Sigmoid colon (tissue), 7 donors: ENCODE results near the gene SPON1. TPM values are rescaled to one million over a fixed set of nuclear protein-coding genes. Genes with fewer than 3 reads are reported as not detected.
"Not testable (repeated sequence)": the region's sequence is repeated elsewhere in the genome, so short reads cannot be mapped to it uniquely, and the experiment has no call there.

Experiments used
- DNase-seq: peaks from one replicate; pipeline ENCODE4 v3.0.0-alpha.2; 2019
- H3K27ac ChIP-seq, 4 donors: fragments of 200-600 bp; sonication (generic); one replicate each; pipeline ENCODE4 v1.5.1; 2016 to 2019; ENCODE audit warnings: mild to moderate bottlenecking in 1 of 4
- H3K27me3 ChIP-seq, 3 donors: fragments of 200-600 bp; sonication (generic); one replicate each; pipeline ENCODE4 v1.5.1; 2019; ENCODE audit warnings: mild to moderate bottlenecking in 1 of 3
- H3K36me3 ChIP-seq, 4 donors: fragments of 200-600 bp; sonication (generic); one replicate each; pipeline ENCODE4 v1.5.1; 2016 to 2019
- H3K4me1 ChIP-seq, 4 donors: fragments of 200-600 bp; sonication (generic); one replicate each; pipeline ENCODE4 v1.5.1; 2017 to 2019
- H3K4me3 ChIP-seq, 4 donors: fragments of 200-600 bp; sonication (generic); one replicate each; pipeline ENCODE4 v1.5.1; 2017 to 2019; ENCODE audit warnings: mild to moderate bottlenecking in 2 of 4, moderate library complexity in 1 of 4
- H3K9me3 ChIP-seq, 4 donors: fragments of 200-600 bp in 3 of 4; sonication (generic) in 3 of 4; one replicate each; pipeline versions ENCODE4 v1.5.1 to v1.6.1; 2013 to 2019
- CTCF ChIP-seq, 4 experiments: fragments of 450-650 bp in 3 of 4; fragments of 200-600 bp in 1 of 4; IDR thresholded peaks; one replicate each; pipeline ENCODE4 v1.5.1; 2016 to 2019; ENCODE audit warnings: antibody characterized with exemption in 4 of 4, mild to moderate bottlenecking in 3 of 4, moderate library complexity in 2 of 4
- EP300 ChIP-seq, 4 donors: sonication (generic); formaldehyde crosslinking; IDR thresholded peaks; one replicate each; pipeline ENCODE4 v1.6.1; 2017; ENCODE audit warnings: antibody characterized with exemption in 4 of 4
- POLR2A ChIP-seq, 2 donors: fragments of 450-650 bp; IDR thresholded peaks; one replicate each; pipeline ENCODE4 v1.6.1; 2016; ENCODE audit warnings: antibody characterized with exemption in 2 of 2, mild to moderate bottlenecking in 2 of 2, moderate library complexity in 2 of 2
- POLR2AphosphoS5 ChIP-seq, 4 donors: sonication (generic); formaldehyde crosslinking; IDR thresholded peaks; one replicate each; pipeline ENCODE4 v1.6.1; 2017; ENCODE audit warnings: antibody characterized with exemption in 4 of 4
- WGBS, 2 donors: extraction: QIAGEN DNeasy Blood & Tissue Kit; methylation state at CpG; one replicate each; pipeline ENCODE4 v1.1.7; 2013; 5-methylcytosine and 5-hydroxymethylcytosine counted together
- intact Hi-C: fragments of 100-400 bp; cut with DNase I; formaldehyde crosslinking; loops from one replicate; pipeline ENCODE4 v1.15.1; 2023
- polyA plus RNA-seq, 3 donors: library from polyadenylated mRNA; stranded (reverse); fragments of 200-250 nt; gene quantifications; one replicate each; pipeline ENCODE4 v1.2.3, GENCODE V29; 2013
- total RNA-seq, 4 donors: library from RNA; depleted of rRNA; stranded (reverse); fragments of >200 nt; gene quantifications; one replicate each; pipeline ENCODE4 v1.1.0, GENCODE V29; 2016
- donor health status: healthy with polysubstance abuse.
- donor health status: Bipolar disorder and iron deficiency.
- donor health status: healthy.

Gene SPON1
- total and polyA plus RNA-seq, 7 donors, result 6.6 to 36.8 (median 12.6) TPM

- no peak for DNase-seq
- peaks cover 0 to 5% (median 0%) of the 10 kb centered on the region in 4 donors for H3K4me1 ChIP-seq
- TF ChIP-seq POLR2A (IDR thresholded peaks at IDR 0.05) (no peak), POLR2AphosphoS5 (IDR thresholded peaks at IDR 0.05) (no peak), CTCF (IDR thresholded peaks at IDR 0.05) (no peak), EP300 (IDR thresholded peaks at IDR 0.05) (no peak)
- 48 to 78% methylated on average over 5 of the region's 5 CpGs for WGBS, 2 donors
- peaks cover 0 to 8% (median 0%) of the 10 kb centered on the region in 3 donors for H3K27me3 ChIP-seq
- no peaks in the 10 kb centered on the region for H3K9me3 ChIP-seq
- intact Hi-C loops, result loop anchor here (5.0 kb wide), 1 partner anchor 96 kb away; no protein-coding TSS in a partner anchor
- no peaks in the 10 kb centered on the region for H3K36me3 ChIP-seq
- H3K27ac ChIP-seq, result no peak overlapping the region
- no peak overlapping the region for H3K4me3 ChIP-seq
These were observed 286.1 kb downstream of the SPON1 start for GRCh38 chr11:14248580-14248981.

- no peak overlapping the region for H3K4me3 ChIP-seq
- no peak overlapping the region for H3K27ac ChIP-seq
- intact Hi-C loops, result loop anchor here (1.0 to 5.0 kb wide), 2 partner anchors 97 to 293 kb away; no protein-coding TSS in a partner anchor
- H3K36me3 ChIP-seq, result no peaks in the 10 kb centered on the region
- WGBS, 2 donors, result 30% methylated on average over 10 of the region's 10 CpGs
- TF ChIP-seq CTCF (IDR thresholded peaks at IDR 0.05), result peak; percentile 74 to 87 (median 82)
- no peak for TF ChIP-seq POLR2AphosphoS5 (IDR thresholded peaks at IDR 0.05)
- H3K4me1 ChIP-seq, result peaks cover 0 to 5% (median 0%) of the 10 kb centered on the region in 4 donors
- peaks cover 0 to 8% (median 0%) of the 10 kb centered on the region in 3 donors for H3K27me3 ChIP-seq
- DNase-seq, result peak; percentile 78
- H3K9me3 ChIP-seq, result no peaks in the 10 kb centered on the region
These were observed 286.8 kb downstream of the SPON1 start for GRCh38 chr11:14249121-14249963.

- H3K27ac ChIP-seq, result no peak overlapping the region
- H3K27me3 ChIP-seq, result peaks cover 0 to 8% (median 0%) of the 10 kb centered on the region in 3 donors
- H3K4me3 ChIP-seq, result no peak overlapping the region
- WGBS, 2 donors, result 81 to 82% methylated on average over 5 of the region's 5 CpGs
- intact Hi-C loops, result no loop called here
- no peaks in the 10 kb centered on the region for H3K9me3 ChIP-seq
- no peak for DNase-seq
- H3K4me1 ChIP-seq, result peaks cover 0 to 5% (median 0%) of the 10 kb centered on the region in 4 donors
- TF ChIP-seq POLR2A (IDR thresholded peaks at IDR 0.05) (no peak), POLR2AphosphoS5 (IDR thresholded peaks at IDR 0.05) (no peak), CTCF (IDR thresholded peaks at IDR 0.05) (no peak), EP300 (IDR thresholded peaks at IDR 0.05) (no peak)
- H3K36me3 ChIP-seq, result no peaks in the 10 kb centered on the region
These were observed 289.2 kb downstream of the SPON1 start for GRCh38 chr11:14251754-14252153.

- 98 to 99% methylated on average over 6 to 11 of the region's 12 CpGs for WGBS, 2 donors
- H3K36me3 ChIP-seq, H3K4me1 ChIP-seq, H3K27ac ChIP-seq, H3K27me3 ChIP-seq, DNase-seq, H3K9me3 ChIP-seq, intact Hi-C loops, H3K4me3 ChIP-seq: not testable (repeated sequence)
These were observed 290.0 kb downstream of the SPON1 start for GRCh38 chr11:14252501-14252900.

GRCh38 chr11:14253421-14253820 is 290.9 kb downstream of the SPON1 start:
- no peak for TF ChIP-seq CTCF (IDR thresholded peaks at IDR 0.05)
- DNase-seq, result no peak
- Histone ChIP-seq H3K27ac (no peak overlapping the region), H3K4me3 (no peak overlapping the region), H3K4me1 (peaks cover 0 to 5% (median 0%) of the 10 kb centered on the region in 4 donors), H3K27me3 (peaks cover 0 to 8% (median 0%) of the 10 kb centered on the region in 3 donors), H3K9me3 (no peaks in the 10 kb centered on the region), H3K36me3 (no peaks in the 10 kb centered on the region)
- intact Hi-C loops, result no loop called here
- 73 to 83% methylated on average over 2 of the region's 2 CpGs for WGBS, 2 donors
